H1 (cell line): Measurements from ENCODE around the gene STAP2. TPM values are rescaled to one million over a fixed set of nuclear protein-coding genes. Genes with fewer than 3 reads are reported as not detected.

Experiments used
- CTCF ChIP-seq, 3 experiments: IDR thresholded peaks; 1 replicate in 2 of 3; 2 replicates in 1 of 3; pipeline versions ENCODE4 v1.5.1 to v1.6.1; 2011; ENCODE audit warnings: low read length in 3 of 3, mild to moderate bottlenecking in 3 of 3, inconsistent platforms in 2 of 3, low read depth in 1 of 3, moderate library complexity in 1 of 3; ENCODE audit not compliant: insufficient read depth in 1 of 3; ENCODE audit errors: control extremely low read depth in 1 of 3
- JUND ChIP-seq: IDR thresholded peaks from 2 replicates; pipeline ENCODE4 v1.6.1; 2011; ENCODE audit warnings: mild to moderate bottlenecking, improper control_type of control experiment, low read length
- RFX5 ChIP-seq: IDR thresholded peaks from 2 replicates; pipeline ENCODE4 v1.6.1; 2011; ENCODE audit warnings: low read depth, low read length, improper control_type of control experiment, borderline replicate concordance
- SP1 ChIP-seq: IDR thresholded peaks from 2 replicates; pipeline ENCODE4 v1.6.1; 2011; ENCODE audit warnings: low read depth, low read length
- TAF1 ChIP-seq: IDR thresholded peaks from 2 replicates; pipeline ENCODE4 v1.6.1; 2011; ENCODE audit warnings: mild to moderate bottlenecking, low read depth, low read length
- polyA plus RNA-seq, 7 experiments: library from polyadenylated mRNA; depleted of rRNA in 3 of 7; stranded (reverse) in 5 of 7; unstranded in 2 of 7; fragments of >200 nt in 5 of 7; fragments of 200-250 nt in 2 of 7; gene quantifications; 1 replicate in 5 of 7; 2 replicates in 1 of 7; 4 replicates in 1 of 7; pipeline versions ENCODE4 v1.2.1 to v1.2.3, GENCODE V29; 2011 to 2013; ENCODE audit warnings: missing spikeins in 2 of 7, mixed read lengths in 2 of 7
- total RNA-seq: library from RNA; stranded (reverse); fragmentation: NEBNext Ultra II Directional; extraction: Animal tissue kit (Norgen Biotek cat#: 25700); gene quantifications from 2 replicates; pipeline ENCODE4 v1.2.1, GENCODE V29; 2021
- TF ChIP-seq, protein P1 (sequence below): IDR thresholded peaks from 2 replicates; pipeline ENCODE4 v1.6.1; 2012; ENCODE audit warnings: low read length, inconsistent platforms
- TF ChIP-seq, protein P2 (sequence below): IDR thresholded peaks from 2 replicates; pipeline ENCODE4 v1.6.1; 2011; ENCODE audit warnings: low read length, improper control_type of control experiment

Gene STAP2
- total and polyA plus RNA-seq, 2 of the 8 experiments (the other 6 are each of a cell fraction or from before 2014, with no cell fraction given) = 15.3 to 37.3 TPM

- TF ChIP-seq CTCF (IDR thresholded peaks at IDR 0.05; ENCODE audit: control extremely low read depth in 1 of 3, insufficient read depth in 1 of 3, low read depth in 1 of 3, low read length in 3 of 3) (peak; percentile 34 to 61 (median 59); a peak in 3 of 4 replicates), JUND (peak; percentile 62; the same call in 1 of the 2 replicates), RFX5 (no peak), TAF1 (0 out of 2 replicates have a peak, but pooled peaks have one; percentile 26), SP1 (0 out of 2 replicates have a peak, but pooled peaks have one; percentile 60)
- TF ChIP-seq, protein P1, sequence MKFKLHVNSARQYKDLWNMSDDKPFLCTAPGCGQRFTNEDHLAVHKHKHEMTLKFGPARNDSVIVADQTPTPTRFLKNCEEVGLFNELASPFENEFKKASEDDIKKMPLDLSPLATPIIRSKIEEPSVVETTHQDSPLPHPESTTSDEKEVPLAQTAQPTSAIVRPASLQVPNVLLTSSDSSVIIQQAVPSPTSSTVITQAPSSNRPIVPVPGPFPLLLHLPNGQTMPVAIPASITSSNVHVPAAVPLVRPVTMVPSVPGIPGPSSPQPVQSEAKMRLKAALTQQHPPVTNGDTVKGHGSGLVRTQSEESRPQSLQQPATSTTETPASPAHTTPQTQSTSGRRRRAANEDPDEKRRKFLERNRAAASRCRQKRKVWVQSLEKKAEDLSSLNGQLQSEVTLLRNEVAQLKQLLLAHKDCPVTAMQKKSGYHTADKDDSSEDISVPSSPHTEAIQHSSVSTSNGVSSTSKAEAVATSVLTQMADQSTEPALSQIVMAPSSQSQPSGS = peak; percentile 84; the same call in 1 of the 2 replicates
- TF ChIP-seq, protein P2, sequence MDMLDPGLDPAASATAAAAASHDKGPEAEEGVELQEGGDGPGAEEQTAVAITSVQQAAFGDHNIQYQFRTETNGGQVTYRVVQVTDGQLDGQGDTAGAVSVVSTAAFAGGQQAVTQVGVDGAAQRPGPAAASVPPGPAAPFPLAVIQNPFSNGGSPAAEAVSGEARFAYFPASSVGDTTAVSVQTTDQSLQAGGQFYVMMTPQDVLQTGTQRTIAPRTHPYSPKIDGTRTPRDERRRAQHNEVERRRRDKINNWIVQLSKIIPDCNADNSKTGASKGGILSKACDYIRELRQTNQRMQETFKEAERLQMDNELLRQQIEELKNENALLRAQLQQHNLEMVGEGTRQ = no peak
Observed at GRCh38 chr19:4375164-4376027, 36.8 kb upstream of the STAP2 start (continued).
